ENCODE results near the gene MICAL2. TPM values are rescaled to one million over a fixed set of nuclear protein-coding genes. Genes with fewer than 3 reads are reported as not detected.

MICAL2 gene
- polyA plus RNA-seq, 3 donors: 5.7 to 7.5 (median 6.0) TPM

- DNase-seq: no peak
Observed at GRCh38 chr11:12184699-12185098, 74.3 kb downstream of the MICAL2 start.

DNA sequence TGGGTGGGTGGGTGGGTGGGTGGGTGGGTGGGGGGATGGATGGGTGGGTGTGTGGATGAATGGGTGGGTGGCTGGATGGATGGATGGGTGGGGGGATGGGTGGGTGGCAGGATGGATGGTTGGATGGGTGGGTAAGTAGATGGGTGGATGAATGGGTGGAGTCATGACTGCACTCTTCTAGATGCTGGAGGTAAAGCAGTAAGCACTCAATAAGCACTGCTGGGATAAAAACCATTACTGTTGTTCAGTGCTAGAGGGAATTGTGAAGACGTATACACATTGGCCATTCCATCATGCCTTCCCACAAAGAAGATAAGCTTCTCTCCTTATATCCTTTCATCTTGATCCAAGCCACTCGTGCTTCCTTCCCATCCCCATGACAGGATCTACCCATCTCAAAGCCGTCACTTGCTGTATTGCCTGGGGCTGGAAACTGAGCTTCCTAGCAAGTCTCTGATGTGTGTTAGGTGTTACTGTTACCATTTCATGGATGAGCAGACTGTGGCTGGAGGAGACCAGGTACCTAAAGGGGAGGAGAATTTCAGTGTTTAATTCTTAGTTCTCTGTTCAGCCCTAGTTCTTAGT, 74.8 kb downstream of the MICAL2 start:
- DNase-seq: no peak

DNA sequence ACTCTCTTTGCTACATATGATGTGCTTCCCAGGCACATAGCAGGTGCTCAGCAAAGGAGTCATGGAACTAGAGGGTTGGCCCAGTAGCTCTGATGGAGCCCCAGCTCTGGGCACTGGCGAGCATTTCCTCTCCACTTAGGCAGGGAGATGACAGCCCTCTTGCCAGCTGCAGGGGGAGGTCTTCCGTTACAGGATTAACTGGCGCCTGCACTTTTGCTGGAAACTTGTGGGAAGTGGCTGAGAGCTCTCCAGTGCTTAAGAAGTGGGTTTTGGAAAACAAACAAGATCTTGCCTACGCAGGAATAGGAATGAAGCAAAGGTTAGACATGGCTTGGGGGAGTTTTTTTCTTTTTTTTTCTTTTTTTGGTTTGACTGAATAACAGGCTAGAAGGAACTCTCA, 75.5 kb downstream of the MICAL2 start:
- DNase-seq: peak; percentile 36

GRCh38 chr11:12186701-12187100, 76.3 kb downstream of the MICAL2 start:
- no peak for DNase-seq

GRCh38 chr11:12187399-12187798, 77.0 kb downstream of the MICAL2 start:
- DNase-seq: no peak

GRCh38 chr11:12188548-12189317, 78.3 kb downstream of the MICAL2 start:
- no peak for DNase-seq

DNA sequence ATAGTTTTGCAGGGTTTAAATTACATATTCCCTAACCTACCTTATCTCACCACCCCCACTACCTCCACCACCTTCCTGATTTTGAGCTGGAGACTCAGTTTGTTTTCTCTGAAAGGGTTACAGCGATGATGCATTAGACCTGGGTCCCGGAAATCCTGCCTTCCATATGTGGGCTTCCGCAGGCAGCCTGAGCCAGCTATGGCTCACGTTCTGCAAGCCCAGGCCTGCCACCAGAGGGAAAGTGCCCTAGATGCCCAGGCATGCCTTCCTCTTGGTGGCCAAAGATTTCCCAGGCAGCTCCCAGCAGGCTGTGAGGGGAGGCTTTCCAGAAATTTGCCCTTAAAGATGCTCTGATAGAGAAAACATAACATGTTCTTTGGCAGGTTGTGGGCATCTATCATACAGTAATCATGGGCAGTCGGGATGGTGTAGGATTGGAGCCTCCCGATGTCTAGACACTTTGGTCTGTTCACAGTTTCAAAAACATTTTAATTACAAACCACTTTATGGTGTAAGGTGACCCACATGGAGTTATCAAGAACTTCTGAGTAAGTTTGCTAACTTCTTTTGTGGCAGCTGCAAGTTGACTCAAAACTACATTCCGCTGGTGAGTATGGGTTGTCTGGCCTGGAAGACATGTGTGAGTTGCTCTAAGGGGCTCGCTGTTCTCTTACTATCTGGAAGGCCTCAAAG, 79.3 kb downstream of the MICAL2 start:
- DNase-seq: no peak

GRCh38 chr11:12190511-12190910, 80.1 kb downstream of the MICAL2 start:
- DNase-seq: no peak

- no peak for DNase-seq
Observed at GRCh38 chr11:12192794-12193514, 82.6 kb downstream of the MICAL2 start.

DNA sequence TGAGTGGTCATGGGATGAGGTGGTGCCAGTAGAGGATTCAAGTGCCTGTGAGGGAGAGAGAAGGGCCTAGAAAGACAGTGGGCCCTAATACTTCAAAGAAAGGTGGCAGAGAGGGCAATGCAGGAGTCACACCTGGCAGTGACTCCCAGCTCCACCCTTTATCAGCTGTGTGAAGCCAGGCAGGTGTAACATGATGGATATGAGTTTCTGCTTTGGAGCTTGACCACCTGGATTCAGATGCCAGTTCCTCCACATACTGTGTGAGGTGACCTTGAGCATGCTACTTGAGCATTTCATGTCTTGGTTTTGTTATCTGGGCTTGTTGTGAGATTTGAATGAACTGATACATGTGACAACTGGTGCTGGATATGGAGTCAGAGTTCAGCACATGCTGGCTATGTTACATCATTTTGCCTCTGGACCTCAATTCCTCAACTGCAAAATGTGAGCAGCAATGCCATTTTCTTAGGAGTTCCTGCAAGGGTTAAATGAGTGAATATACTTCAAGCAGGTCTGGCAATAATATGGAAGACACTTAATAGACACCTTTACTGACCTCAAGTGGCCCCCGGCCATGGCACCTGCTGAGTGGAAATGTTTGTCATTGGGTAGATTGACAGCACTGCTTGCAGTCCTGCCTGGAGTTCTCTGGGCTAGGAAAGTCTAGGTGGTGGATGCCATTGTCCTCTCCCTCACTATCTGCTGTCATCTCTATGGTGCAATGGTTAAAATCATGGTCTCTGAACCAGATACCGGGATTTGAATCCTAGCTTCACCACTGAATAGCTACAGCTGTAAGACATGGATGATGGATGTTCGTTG, 83.3 kb downstream of the MICAL2 start:
- DNase-seq: no peak

GRCh38 chr11:12195768-12196167, 85.4 kb downstream of the MICAL2 start:
- DNase-seq: no peak

DNA sequence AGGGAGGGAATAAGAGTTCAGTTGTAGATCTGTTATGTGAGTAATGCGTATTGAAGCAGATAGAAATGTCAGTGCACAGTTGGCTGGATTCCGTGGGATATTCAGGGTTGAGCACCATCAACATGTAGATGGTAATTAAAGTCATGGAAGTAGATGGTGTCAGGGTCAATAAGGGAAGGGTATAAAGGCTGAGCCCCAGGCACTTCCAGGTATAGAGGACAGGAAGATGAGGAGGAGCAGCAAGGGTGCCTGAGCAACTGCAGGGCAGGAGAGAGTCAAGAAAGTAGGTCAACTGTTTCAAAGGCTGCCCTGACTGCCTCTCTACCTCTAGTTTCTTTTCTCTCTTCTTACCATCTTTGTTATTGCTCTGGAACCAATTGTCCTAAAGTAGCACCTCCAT, 85.9 kb downstream of the MICAL2 start:
- DNase-seq: no peak

- no peak for DNase-seq
Observed at GRCh38 chr11:12196872-12197271, 86.5 kb downstream of the MICAL2 start.

GRCh38 chr11:12198251-12199222, 88.1 kb downstream of the MICAL2 start:
- no peak for DNase-seq

DNA sequence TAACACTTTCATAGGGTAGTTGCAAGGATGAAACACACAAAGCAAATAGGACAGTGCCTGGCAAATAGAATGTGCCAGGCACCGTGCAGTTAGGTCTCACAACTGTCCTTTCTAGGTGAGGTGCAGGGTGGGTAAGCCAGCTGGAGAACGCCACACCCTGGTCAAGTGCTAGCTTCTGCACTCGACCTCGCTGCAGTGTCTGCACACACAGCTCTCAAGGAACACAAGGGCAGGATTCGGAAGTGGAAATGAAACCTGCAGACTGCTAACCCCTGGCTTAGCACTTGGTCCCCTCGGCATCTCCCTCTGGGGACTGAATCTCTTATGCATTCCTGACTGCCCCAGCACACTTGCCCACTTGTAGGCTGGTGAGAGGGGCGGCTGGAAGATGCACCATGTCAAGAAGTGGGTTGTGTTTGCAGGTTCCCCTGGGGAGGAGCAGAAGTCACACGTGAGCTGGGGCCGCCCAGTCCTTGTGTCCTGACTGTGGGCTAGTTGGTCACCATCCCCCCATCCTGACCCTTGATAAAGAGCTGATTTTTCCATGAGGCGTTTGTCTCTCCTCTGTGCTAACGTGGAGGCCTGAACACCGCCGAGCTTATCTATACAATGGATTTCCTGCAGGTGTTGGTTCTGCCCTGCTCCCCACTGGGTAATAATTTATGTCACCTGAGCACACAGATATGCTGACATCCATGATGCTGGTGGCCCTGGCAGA, 89.0 kb downstream of the MICAL2 start:
- DNase-seq: no peak

DNA sequence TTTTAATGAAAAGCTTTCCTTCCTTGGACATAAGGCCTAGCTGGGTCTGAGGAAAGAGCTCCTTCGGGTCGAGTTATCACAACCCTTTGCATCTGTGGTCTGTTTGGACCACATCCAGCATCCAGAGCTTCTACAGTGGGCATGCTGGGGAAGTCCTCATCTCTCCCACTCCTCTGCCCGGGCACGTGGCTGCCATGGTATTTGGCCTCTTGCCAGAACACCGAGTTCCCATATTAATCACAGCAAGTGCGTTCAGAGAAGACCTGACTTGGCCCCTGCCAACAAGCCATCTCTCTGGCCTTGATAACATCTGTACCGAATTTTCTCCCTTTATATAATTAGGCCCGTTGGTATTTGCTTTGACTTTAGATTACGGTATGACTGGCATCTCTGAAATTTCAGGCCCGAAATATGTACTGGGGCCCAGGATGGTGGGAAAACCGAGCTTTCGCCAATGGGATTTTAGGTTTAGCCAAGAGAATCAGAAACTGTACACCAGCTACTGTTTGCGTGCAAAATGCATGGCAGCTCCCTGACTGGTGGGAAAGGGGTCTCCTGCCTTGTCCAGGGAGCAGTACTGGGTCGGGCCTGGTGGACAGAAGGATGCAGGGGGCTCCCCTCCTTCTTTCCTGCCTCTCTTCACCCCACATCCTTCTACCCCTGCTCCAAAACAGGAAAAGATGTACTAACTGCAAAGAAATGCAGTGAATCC, 90.0 kb downstream of the MICAL2 start:
- no peak for DNase-seq

GRCh38 chr11:12200991-12201985, 90.9 kb downstream of the MICAL2 start:
- no peak for DNase-seq
